NCI-H2171 treated with DMSO at 0.1 percent for 48 hours (cell line): ENCODE results near the gene NLGN1.

Source experiments
- DNase-seq: peaks from one replicate; lab custom pipeline; 2025; lab: John Stamatoyannopoulos, UW

The NLGN1 gene

GRCh38 chr3:174334111-174334510, 936.6 kb downstream of the NLGN1 start:
- DNase-seq = no peak

GRCh38 chr3:174335324-174335723, 937.8 kb downstream of the NLGN1 start:
- no peak for DNase-seq

GRCh38 chr3:174335910-174336309, 938.4 kb downstream of the NLGN1 start:
- peak; percentile 63 for DNase-seq
